Adrenal gland (tissue), 12 donors: ENCODE results near the gene TIMM23. TPM values are rescaled to one million over a fixed set of nuclear protein-coding genes. Genes with fewer than 3 reads are reported as not detected.

ENCODE experiments used
- DNase-seq, 7 donors: peaks; one replicate each; pipeline ENCODE4 v3.0.0-alpha.2; 2019 to 2020
- H3K27ac ChIP-seq, 5 donors: fragments of 200-600 bp; sonication (generic) in 4 of 5; 1 replicate in 3 of 5; 2 replicates in 2 of 5; pipeline versions ENCODE4 v1.5.1 to v1.8.0; 2016 to 2020; ENCODE audit warnings: mild to moderate bottlenecking in 1 of 5
- H3K27me3 ChIP-seq: fragments of 200-600 bp; 2 replicates; pipeline ENCODE4 v1.8.0; 2021
- H3K36me3 ChIP-seq, 2 donors: fragments of 200-600 bp; replicated peaks in 1 of 2; 1 replicate in 1 of 2; 2 replicates in 1 of 2; pipeline versions ENCODE4 v1.5.1 to v1.8.0; 2018 to 2022
- H3K4me1 ChIP-seq, 2 donors: fragments of 200-600 bp; replicated peaks in 1 of 2; 1 replicate in 1 of 2; 2 replicates in 1 of 2; pipeline versions ENCODE4 v1.5.1 to v1.8.0; 2018 to 2021
- H3K4me3 ChIP-seq, 4 donors: fragments of 200-600 bp; sonication (generic) in 3 of 4; one replicate each; pipeline ENCODE4 v1.5.1; 2016 to 2018
- H3K9me3 ChIP-seq, 3 donors: fragments of 200-600 bp; sonication (generic) in 1 of 3; replicated peaks in 1 of 3; 1 replicate in 2 of 3; 2 replicates in 1 of 3; pipeline versions ENCODE4 v1.5.1 to v1.8.0; 2016 to 2021
- CTCF ChIP-seq, 6 experiments: fragments of 450-650 bp in 4 of 6; fragments of 200-600 bp in 2 of 6; sonication (generic) in 1 of 6; IDR thresholded peaks; 1 replicate in 5 of 6; 2 replicates in 1 of 6; pipeline versions ENCODE4 v1.5.1 to v1.8.0; 2016 to 2021; ENCODE audit warnings: antibody characterized with exemption in 6 of 6, mild to moderate bottlenecking in 2 of 6, moderate library complexity in 1 of 6
- POLR2A ChIP-seq, 2 donors: fragments of 450-650 bp; IDR thresholded peaks; one replicate each; pipeline ENCODE4 v1.6.1; 2017; ENCODE audit warnings: antibody characterized with exemption in 2 of 2, mild to moderate bottlenecking in 2 of 2, moderate library complexity in 1 of 2
- WGBS, 4 donors: extraction: QIAGEN DNeasy Blood & Tissue Kit in 2 of 4; methylation state at CpG; one replicate each; pipeline versions ENCODE4 v1.1.5 to v1.1.7; 2013 to 2017; 5-methylcytosine and 5-hydroxymethylcytosine counted together
- intact Hi-C, 2 donors: fragments of 100-400 bp; cut with DNase I; formaldehyde crosslinking; loops; one replicate each; pipeline versions ENCODE4 v1.14.1 to v1.15.0; 2022 to 2023
- polyA plus RNA-seq, 3 donors: library from polyadenylated mRNA; stranded (reverse); fragments of 200-250 nt in 2 of 3; fragments of 350-450 nt in 1 of 3; fragmentation: Illumina TruSeq in 1 of 3; extraction: RNeasy Lipid Tissue Mini Kit (QIAGEN cat#74804) in 1 of 3; gene quantifications; one replicate each; pipeline ENCODE4 v1.2.3, GENCODE V29; 2013 to 2014
- total RNA-seq, 9 donors: library from RNA; depleted of rRNA in 4 of 9; stranded (reverse); fragments of >200 nt in 4 of 9; fragments of 120-200 nt in 1 of 9; fragmentation: NEBNext Ultra II Directional in 1 of 9; extraction: Animal tissue kit (Norgen Biotek cat#: 25700) in 1 of 9; gene quantifications; one replicate each; pipeline versions ENCODE4 v1.1.0 to v1.2.4, GENCODE V29; 2013 to 2023
- donor health status: healthy with polysubstance abuse.
- donor health status: Bipolar disorder and iron deficiency.
- donor health status: DM: yes; HTN: yes; CAD: no.
- donor health status: DM: no; HTN: no; CAD: no.
- donor health status: DM: no; HTN: no; CAD: no.
- donor health status: DM: yes; HTN: yes; CAD: no.

TIMM23 gene
- total and polyA plus RNA-seq, 12 donors: 47.2 to 135 (median 67.4) TPM

GRCh38 chr10:46002916-46003693 lies 30.8 kb downstream of the TIMM23 start:
- intact Hi-C loops: no loop called here
- no peak overlapping the region for H3K4me3 ChIP-seq
- peaks cover 0 to 62% of the 10 kb centered on the region in 2 donors for H3K36me3 ChIP-seq
- TF ChIP-seq CTCF (IDR thresholded peaks at IDR 0.05): no peak
- TF ChIP-seq POLR2A (IDR thresholded peaks at IDR 0.05): no peak
- 87 to 94% (median 88%) methylated on average over 9 of the region's 9 CpGs for WGBS, 4 donors
- DNase-seq: no peak
- no peaks in the 10 kb centered on the region for H3K27me3 ChIP-seq
- H3K4me1 ChIP-seq: peaks cover 0 to 9% of the 10 kb centered on the region in 2 donors
- H3K27ac ChIP-seq: no peak overlapping the region
- H3K9me3 ChIP-seq: no peaks in the 10 kb centered on the region

- TF ChIP-seq POLR2A (IDR thresholded peaks at IDR 0.05) (no peak), CTCF (IDR thresholded peaks at IDR 0.05) (no peak)
- DNase-seq: no peak
- H3K27me3 ChIP-seq: no peaks in the 10 kb centered on the region
- no peaks in the 10 kb centered on the region for H3K9me3 ChIP-seq
- H3K4me3 ChIP-seq: no peak overlapping the region
- intact Hi-C loops: no loop called here
- H3K36me3 ChIP-seq: peaks cover 0 to 80% of the 10 kb centered on the region in 2 donors
- no peak overlapping the region for H3K27ac ChIP-seq
- 90 to 99% (median 94%) methylated on average over 2 of the region's 2 CpGs for WGBS, 4 donors
- peaks cover 0 to 9% of the 10 kb centered on the region in 2 donors for H3K4me1 ChIP-seq
Measured at GRCh38 chr10:46004963-46005362, 32.7 kb downstream of the TIMM23 start.

GRCh38 chr10:46005383-46005782 lies 33.1 kb downstream of the TIMM23 start:
- TF ChIP-seq POLR2A (IDR thresholded peaks at IDR 0.05) (no peak), CTCF (IDR thresholded peaks at IDR 0.05) (no peak)
- H3K27ac ChIP-seq: no peak overlapping the region
- H3K4me1 ChIP-seq: peaks cover 0 to 9% of the 10 kb centered on the region in 2 donors
- H3K36me3 ChIP-seq: peaks cover 0 to 85% of the 10 kb centered on the region in 2 donors
- H3K4me3 ChIP-seq: no peak overlapping the region
- WGBS, 4 donors: 82 to 86% (median 84%) methylated on average over 4 of the region's 4 CpGs
- H3K9me3 ChIP-seq: no peaks in the 10 kb centered on the region
- intact Hi-C loops: no loop called here
- DNase-seq: no peak
- no peaks in the 10 kb centered on the region for H3K27me3 ChIP-seq

GRCh38 chr10:46006219-46006618 lies 33.9 kb downstream of the TIMM23 start:
- intact Hi-C loops: no loop called here
- H3K9me3 ChIP-seq: no peaks in the 10 kb centered on the region
- DNase-seq: no peak
- no peak for TF ChIP-seq CTCF (IDR thresholded peaks at IDR 0.05)
- TF ChIP-seq POLR2A (IDR thresholded peaks at IDR 0.05): no peak
- 57 to 85% (median 75%) methylated on average over 3 of the region's 3 CpGs for WGBS, 4 donors
- H3K4me3 ChIP-seq: no peak overlapping the region
- H3K27me3 ChIP-seq: no peaks in the 10 kb centered on the region
- H3K27ac ChIP-seq: peak overlapping the region in 2 of 5 donors; percentile 6 to 45
- peaks cover 0 to 9% of the 10 kb centered on the region in 2 donors for H3K4me1 ChIP-seq
- H3K36me3 ChIP-seq: peaks cover 0 to 92% of the 10 kb centered on the region in 2 donors
